GM19455 (cell line): ENCODE measurements around the gene BCL3.

Experiments used
- ATAC-seq: cut with Tn5 transposase; IDR thresholded peaks from one replicate; pipeline ENCODE4 v1.9.1; 2021; ENCODE audit not compliant: unreplicated experiment

BCL3 gene

DNA sequence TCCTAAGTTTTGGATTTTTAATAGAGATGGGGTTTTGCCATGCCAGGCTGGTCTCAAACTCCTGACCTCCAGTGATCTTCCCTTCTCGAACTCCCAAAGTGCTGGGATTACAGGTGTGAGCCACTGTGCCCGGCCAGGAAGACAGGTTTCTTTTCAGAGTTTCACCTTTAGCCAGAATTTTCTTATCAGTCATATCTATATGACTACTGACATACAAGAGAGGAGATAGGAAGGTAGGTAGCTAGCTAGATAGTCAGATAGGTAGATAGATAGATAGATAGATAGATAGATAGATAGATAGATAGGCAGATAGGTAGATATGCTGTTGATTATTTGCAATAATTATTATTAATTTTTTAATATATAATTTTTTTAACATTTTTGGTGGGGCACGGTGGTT is 36.8 kb downstream of the BCL3 start:
- ATAC-seq: no peak

DNA sequence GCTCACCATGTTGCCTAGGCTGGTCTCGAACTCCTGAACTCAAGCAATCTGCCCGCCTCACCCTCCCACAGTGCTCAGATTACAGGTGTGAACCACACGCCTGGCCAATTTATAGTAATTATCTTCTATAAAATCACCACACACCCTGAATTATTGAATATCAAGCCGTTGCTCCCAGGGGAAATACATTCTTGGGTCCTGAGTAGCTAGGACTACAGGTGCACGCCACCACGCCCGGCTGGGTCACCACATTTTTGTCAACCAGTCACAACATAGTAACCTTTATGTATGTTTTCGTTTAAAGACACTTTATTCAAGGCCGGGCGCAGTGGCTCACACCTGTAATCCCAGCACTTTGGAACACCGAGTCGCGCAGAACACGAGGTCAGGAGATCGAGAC is 37.5 kb downstream of the BCL3 start:
- ATAC-seq: no peak

DNA sequence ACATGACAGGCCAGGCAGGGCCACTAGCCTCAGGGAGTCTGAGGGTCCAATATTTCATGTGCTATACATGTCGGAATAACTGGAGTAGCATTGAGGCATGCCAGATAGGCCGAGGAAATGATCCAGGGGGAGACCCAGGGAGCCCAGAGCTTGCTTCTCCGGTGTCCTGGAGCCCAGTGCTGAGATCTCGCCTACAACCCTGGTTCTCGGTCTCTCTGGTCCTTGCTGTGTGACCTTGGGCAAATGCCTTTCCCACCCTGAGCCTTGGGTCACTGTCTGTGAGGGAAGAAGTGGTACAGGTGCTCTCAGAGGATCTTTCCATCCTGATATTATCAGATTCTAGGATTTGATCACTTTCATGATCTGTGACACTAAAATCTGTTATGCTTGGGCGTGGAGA is 40.5 kb downstream of the BCL3 start:
- ATAC-seq: no peak

DNA sequence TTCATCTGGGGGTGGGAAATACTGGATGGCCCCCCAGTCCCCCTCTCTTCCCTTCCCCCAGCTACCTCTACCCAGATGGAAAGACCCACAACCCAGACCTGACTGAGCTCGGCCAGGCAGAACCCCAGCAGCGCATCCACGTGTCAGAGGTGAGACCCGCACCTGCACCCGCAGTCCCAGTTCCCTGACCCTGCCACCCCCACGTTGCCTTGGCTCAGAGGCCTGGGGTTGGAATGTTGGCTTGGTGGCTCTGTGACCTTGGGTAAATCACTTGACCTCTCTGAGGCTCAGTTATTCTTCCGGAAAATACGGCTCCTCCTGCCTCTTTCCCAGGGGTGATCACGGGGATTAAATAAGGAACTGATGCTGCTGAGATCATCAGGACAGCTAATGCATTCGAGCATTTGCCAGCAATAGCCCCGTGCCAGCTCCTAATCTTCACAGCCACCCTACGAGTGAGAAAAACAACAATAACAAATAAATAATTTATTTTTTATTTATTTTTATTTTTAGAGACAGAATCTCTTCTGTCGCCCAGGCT is 41.5 kb downstream of the BCL3 start:
- ATAC-seq: no peak

DNA sequence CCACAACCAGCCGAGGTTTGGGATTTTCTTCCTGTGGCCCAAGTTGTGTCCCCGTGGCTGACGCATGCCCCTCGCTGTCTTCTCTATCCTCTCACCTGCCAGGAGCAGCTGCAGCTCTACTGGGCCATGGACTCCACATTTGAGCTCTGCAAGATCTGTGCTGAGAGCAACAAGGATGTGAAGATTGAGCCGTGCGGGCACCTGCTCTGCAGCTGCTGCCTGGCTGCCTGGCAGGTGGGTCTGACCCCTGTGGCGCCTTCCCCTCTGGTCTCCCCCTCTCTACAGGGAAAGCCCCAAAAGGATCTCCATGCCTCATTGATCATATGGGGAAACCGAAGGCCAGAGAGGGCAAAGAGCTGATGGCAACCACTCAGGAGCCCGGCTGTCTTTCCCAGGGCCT is 43.8 kb downstream of the BCL3 start:
- no peak for ATAC-seq

DNA sequence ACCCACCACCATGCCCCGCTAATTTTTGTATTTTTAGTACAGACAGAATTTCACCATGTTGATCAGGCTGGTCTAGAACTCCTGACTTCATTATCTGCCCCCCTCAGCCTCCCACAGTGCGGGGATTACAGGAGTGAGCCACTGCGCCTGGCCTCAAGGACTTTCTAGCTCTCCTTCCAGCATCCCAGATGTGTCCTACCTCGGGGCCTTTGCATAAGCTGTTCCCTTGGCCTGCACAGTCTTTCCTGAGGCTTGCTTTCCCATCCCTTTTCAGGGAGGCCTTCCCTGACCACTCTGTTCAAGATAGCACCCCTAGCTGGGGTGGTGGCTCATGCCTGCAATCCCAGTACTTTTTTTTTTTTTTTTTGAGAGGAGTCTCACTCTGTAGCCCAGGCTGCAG is 46.1 kb downstream of the BCL3 start:
- no peak for ATAC-seq

DNA sequence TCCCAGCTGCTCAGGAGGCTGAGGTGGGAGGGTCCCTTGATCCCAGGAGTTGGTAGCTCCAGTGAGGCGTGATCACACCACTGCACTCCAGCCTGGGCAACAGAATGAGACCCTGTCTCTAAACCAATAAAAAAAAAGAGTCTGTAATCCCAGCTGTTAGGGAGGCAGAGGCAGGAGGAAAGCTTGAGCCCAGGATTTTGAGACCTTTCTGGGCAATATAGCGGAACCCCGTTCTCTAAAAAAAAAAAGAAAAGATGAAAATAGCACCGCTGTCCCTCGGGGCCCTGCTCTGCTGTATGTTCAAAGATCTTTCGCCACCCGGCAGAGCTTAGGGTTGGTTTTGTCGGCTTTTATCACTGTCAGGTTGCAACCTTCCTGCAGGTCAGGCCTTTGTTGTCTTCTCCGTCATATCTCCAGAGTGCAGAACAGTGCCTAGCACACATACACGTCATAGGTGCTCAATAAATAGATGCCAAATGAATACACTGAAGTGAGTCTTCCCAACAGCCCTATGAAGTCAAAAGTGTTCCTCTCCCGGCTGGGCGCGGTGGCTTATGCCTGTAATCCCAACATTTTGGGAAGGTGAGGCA is 47.0 kb downstream of the BCL3 start:
- ATAC-seq: no peak

DNA sequence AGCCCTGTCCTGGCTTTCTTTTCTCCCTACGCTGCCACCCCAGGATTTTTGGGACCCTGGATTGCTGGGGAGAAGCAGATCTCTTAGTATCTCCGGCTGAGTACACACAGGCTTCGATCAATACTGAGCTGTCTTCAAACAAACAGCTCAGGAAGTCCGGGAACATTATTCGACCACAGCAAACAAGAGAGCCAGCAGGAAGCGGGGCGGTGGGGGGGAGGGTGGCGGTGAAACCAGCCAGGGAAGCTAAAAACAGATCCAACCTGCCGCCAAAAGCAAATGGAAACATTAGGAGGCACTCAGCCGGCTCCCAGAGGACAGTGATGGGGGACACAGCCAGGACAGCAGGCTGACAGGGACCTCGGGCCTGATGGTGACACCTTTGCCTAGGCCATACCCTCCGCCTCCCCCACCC is 48.2 kb downstream of the BCL3 start:
- no peak for ATAC-seq

DNA sequence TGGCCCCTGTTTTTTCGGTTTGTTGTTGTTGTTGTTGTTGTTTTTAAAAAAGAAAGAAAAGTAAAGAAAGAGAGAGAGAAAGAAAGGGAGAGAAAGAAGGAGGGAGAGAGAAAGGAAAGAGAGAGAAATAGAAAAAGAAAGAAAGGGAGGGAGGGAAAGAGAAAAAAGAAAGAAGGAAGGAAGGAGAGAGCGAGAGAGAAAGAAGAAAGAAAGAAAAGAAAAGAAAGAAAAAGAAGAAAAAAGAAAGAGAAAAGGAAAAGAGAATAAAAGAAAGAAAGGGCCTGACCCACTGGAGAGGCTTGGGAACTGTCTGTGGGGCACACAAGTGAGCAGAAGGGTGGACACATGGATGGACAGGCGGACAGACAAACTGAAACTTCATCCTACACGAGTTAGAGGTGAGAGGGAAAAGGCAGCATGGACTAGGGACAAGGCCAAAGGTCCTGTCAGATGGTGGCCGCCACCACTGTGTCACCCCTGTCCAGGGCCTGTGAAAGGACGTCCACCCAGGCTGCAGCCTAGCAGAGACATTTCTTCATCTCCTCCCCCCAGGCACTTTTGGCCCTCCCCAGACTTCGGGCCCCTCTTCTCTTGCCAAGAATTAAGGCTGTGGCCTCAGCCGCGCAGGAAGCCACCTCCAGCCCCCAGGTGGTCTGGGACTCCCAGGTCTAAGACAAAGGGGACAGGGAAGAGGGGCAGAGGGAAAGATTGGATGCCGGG is 51.3 kb downstream of the BCL3 start:
- no peak for ATAC-seq

DNA sequence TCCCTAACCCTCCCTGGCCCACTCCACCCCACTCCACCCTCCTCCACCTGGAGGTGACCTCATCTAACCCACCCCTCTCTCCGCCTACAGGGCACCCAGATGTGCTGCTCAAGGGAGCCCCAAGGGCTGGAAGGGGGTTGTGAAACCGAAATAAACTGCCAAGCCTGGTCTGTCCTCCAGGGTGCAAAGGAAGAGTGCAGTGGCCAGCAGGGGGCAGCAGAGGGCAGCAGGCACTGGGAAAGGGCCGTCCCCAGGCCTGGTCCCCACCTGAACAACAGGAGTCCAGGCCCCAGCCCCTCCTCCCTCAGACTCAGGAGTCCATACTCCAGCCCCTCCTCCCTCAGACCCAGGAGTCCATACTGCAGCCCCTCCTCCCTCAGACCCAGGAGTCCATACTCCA is 52.0 kb downstream of the BCL3 start:
- no peak for ATAC-seq

DNA sequence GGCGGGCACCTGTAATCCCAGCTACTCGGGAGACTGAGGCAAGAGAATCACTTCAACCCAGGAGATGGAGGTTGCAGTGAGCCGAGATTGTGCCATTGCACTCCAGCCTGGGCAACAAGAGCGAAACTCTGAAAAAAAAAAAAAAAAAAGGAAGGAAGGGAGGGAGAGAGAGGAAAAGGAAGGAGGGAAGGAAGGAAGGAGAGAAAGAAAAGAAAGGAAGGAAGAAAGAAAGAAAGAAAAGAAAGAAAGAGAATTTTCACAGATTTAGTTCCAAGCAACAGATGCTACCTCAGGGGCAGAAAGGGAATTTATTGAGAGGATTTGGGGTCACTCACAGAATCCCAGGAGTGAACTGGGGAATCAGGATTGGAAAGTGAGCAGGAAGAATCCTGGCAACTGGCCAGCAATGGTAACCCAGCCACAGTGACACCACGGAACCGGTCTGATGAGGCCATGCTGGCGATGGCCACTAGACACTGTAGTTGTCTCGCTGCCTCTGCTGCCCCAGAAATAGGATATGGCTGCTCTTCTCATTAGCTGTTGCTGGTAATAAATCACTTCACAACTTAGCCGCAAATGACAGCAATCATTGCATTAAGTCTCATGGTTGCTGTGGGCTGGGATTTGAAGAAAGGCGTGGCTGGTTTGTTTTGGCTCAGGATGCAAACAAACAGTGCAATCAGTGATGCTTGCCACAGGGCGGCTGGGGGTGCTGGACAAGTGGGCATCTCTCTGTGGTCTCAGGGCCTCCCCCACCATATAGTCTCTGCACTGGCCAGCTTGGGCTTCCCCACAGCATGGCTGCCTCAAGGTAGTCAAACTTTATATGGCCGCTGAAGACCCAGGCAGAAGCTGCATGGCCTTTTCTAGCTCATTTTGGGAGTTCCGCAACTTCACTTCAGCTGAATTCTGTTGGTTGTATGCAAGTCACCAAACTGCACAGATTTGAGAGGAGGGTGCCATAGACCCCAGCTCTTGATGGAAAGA is 55.2 kb downstream of the BCL3 start:
- no peak for ATAC-seq

DNA sequence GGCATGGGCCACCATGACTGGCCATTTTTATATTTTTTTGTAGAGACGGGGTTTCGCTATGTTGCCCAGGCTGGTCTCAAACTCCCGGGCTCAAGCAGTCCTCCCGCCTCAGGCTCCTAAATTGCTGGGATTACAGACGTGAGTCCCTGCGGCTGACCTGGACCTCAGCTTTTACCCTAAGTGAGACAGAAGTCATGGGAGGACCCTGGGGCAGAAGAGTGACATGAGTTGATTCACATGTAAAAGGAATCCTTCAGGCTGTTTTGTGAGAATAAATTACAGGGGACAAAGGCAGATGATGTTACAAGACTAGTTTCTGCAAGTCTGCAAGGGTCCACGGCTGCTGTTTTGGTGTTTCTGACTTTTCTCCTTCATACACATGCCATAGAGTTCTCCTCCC is 57.8 kb downstream of the BCL3 start:
- no peak for ATAC-seq

DNA sequence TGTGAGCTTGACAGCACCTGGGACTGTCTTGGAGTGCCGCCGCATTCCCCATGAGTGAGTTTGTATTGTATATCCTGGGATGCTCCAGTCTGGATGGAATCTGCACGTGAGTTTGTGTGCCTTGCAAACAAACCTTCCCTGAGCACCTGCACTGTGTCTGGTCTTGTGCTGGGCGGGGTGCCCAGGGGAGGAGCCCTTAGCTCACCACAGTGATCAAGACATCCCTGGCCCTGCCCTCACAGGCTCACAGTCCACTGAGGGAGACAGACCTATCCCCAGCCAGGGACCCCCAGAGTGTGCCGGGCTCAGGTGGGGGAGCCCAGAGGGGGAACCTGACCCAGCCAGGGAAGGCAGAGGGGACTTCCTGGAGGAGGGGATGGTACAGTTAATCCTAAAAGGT is 58.7 kb downstream of the BCL3 start:
- ATAC-seq: no peak

DNA sequence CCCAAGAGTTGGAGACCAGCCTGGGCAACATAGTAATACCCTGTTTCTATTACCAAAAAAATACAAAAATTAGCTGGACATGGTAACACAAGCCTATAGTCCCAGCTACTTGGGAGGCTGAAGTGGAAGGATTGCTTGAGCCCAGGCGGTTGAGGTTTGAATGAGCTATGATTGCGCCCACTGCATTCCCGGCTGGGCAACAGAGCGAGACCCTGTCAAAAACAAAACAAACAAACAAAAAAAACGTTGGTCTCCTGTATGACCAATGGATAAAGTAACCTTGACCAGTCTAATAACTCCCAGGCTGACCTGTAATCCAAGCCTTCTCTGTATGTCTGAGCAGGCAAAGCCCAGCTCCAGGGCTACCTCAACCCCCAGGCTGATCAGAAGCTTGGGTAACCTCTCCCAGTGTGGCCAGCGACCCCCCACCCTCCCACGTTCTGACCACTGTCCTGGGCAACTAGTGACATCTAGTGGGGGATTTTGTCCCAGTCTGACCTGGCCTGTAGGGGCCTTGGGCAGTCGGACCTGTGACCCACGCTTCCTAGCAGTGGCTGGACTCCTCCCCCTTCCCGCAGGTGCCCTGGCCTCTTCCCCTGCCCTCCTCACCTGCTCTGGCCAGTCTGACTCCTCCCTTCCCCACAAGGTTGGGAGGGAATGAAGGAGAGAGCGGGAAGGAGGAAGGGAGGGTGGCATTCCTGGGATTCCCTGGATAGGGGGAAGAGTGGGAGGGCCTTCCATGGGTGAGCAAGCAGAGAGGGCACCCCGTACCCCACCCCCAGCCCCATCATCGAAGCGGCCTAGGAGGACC is 59.3 kb downstream of the BCL3 start:
- no peak for ATAC-seq

DNA sequence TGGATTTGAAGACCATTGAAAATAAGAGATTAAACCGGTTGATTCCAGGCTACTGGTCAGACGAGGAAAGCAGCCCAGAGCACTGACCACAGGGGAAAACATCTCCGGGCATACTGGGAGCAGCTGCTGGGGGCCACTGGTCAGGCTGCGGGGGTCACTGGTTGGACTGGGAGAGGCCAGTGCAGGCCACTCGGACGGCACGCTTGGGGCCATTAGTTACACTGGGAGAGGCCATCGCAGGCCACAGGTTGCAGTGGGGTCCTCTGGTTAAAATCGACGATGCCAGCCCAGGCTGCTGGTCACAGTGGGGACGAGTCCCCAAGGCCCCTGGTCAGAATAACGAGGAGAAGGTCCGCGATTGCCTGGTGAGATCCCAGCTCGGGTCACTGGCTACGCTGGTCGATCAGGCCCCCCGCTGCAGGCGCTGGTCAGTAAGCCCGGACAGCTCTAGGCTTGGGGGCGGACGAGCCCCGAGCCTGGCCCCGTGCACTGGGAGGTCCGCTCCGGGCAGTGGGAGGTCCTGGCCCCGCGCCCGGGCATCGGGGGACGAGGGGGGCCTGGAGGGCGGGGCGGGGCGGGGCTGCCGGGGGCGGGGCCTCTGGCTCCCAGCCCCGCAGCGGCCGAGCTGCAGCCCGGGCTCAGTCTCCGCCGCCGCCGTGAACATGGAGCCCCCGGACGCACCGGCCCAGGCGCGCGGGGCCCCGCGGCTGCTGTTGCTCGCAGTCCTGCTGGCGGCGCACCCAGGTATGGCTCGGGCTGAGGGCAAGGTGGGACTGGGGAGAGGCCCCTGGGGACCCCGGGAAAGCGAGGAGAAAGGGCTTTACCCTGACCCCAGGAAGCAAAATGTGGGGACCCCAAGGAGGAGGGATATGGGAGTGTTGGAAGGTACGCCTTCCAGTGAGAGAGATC is 60.2 kb downstream of the BCL3 start, which contains the start of gene BCAM:
BCAM (plus strand) TSS at position 641 of the 909 bp plus-strand sequence; CDS start at position 663, 22 bp downstream.
- no peak for ATAC-seq
